A204.1 (cell line): ENCODE data around the gene PHACTR1.

Experiments used
- FAIRE-seq: peaks from 2 replicates; lab custom pipeline; 2012; peaks lifted over from hg19 to GRCh38; lab: Jason Lieb, UNC

PHACTR1 gene

DNA sequence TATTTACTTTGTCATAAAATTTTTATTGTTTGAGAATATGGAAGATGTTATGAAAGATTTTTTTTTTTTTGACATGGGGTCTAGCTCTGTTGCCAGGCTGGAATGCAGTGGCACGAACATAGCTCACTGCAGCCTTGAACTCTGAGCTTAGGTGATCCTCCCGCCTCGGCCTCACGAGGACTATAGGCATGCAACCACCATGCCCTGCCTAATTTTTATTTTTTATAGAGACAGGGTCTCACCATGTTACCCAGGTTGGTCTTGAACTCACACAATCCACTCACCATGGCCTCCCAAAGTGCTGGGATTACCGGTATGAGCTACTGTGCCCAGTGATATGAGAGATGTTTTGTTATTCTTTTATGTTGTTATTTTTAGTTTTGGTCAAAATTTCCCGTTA lies 316.0 kb downstream of the PHACTR1 start:
- no peak for FAIRE-seq

GRCh38 chr6:13033145-13033544 lies 316.6 kb downstream of the PHACTR1 start:
- no peak for FAIRE-seq

GRCh38 chr6:13034316-13034715 lies 317.7 kb downstream of the PHACTR1 start:
- no peak for FAIRE-seq

DNA sequence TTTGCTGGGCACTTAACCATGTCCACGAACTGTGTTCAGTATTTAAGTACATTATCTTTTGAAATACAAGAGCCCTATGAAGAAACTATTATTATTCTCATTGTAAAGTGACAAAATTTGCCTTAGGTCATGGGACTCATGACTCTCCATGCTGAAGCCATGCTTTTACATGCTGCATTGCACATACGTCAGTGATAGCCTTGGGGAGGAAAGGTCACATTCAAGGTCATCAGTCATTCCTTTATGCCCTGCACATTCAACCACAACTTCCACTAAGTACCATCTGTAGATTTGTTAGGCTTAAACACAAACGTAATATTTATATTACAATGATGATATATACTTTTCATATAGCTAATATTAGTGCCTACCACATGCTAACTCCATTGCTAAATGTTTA lies 319.0 kb downstream of the PHACTR1 start:
- no peak for FAIRE-seq

DNA sequence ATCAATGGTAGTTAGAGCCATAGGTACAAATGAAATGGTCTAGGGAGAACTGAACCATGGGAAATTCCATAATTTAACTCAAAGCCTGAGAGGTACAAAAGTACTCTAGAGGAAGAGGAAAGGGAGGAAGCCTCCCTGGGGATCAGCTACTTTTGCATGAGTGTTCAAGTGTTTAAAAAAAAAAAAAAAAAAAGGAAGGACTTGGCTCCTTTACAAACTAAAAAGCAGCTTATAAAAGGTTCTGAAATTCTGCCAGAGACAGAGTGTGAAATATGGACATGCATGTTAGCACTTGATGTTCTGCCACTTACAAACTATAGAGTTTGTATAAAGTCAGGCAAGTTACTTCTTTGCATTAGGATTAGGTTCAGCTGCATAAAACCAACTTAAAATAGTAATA lies 321.7 kb downstream of the PHACTR1 start:
- FAIRE-seq: no peak

DNA sequence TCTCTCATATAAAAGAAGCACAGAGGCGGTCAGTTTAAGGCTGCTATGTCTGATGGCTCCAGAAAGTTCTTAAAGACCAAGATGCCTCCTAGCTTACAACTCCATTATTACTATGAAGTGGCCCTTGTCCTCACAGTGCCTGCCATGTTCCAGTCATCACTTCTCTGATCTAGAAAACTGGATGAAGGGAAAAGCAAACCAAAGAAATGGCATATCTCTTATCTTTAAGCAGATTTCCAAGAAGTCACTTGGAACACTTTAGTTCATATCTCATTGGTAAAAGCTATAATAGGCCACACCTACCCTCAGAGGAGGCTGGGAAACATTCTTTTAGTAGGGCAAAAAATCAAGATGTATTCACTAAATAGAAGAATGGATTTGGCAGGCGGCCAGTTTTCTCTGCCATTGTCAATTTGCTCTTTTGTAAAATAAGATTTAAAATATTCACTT lies 322.2 kb downstream of the PHACTR1 start:
- no peak for FAIRE-seq

DNA sequence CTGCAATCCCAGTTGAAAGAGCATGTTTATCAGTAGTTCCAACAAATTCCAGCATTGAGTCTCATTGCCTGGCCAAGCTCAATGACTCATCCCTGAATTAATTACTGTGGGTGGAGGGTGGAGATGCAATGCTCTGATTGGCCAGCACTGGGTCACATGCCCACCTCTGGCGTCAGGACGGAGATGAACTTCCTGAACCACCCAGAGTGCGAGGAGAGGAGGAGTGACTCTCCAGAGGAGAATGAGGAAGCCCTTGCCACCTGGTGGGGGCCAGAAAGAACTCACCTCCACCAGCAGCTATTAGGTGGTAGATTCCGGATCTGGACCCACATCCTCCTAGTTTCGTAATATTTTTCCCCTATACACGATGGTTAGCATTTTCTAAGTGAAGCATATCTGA lies 327.8 kb downstream of the PHACTR1 start:
- no peak for FAIRE-seq

DNA sequence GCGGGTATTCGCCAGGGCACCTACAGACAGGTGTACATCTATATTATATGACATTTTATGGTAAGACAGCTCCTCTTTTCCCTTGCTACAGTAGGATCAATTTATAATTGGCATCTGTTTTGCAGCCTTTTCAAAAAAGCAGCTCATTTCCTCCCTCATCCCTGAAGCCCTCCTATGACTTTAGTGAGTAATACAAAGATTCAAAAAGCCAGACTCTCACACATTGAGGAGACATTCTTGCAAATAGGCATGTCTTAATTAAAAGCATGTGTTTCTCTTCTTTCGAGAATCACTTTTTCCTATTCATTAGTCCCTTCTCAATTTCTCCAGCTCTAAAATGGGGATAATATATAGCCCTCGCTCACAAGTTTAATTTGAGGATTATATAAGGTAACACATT lies 328.3 kb downstream of the PHACTR1 start:
- no peak for FAIRE-seq

GRCh38 chr6:13045676-13046075 lies 329.1 kb downstream of the PHACTR1 start:
- FAIRE-seq: no peak

GRCh38 chr6:13046084-13046483 lies 329.5 kb downstream of the PHACTR1 start:
- FAIRE-seq: no peak

DNA sequence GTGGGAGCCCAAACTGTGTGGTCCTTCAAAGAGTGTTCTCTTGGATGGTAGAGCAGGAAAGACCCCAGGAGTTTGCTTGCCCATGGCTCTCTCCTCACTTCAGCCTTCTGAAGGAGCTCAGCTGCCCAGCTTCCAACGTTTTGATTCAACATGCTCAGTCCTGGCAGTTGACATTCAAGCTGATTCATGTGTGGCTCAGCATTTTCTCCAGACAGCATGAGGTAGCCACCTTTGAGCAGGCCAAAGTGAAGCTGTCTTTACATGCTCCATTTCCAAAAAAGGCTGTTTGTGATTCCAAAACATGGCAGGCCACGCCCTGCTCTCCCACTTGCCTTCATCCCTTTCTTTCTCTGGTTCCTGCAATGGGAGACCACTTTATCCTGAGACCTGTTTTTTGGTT lies 331.5 kb downstream of the PHACTR1 start:
- FAIRE-seq: no peak

GRCh38 chr6:13049666-13050254 lies 333.2 kb downstream of the PHACTR1 start:
- no peak for FAIRE-seq

DNA sequence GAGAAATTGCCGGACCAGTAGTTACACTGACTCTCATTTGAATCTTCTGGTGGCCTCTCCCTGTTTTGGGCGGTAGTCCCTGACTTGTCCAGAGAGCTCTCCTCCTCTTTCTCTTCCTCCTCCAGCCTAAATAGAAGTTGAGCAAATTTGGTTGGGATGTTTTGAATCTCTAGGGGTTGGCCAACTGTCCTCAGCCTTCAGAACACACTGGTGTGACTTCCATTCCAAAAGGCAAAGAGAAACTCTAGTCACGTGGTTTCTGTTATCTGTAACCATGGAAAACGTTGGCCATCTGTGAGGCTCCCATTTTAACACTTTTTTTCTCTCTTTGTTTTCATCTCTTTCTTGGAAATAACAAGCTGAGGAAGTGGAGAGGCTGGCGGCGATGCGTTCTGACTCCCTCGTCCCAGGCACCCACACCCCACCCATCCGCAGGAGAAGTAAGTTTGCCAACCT lies 336.5 kb downstream of the PHACTR1 start:
- no peak for FAIRE-seq

DNA sequence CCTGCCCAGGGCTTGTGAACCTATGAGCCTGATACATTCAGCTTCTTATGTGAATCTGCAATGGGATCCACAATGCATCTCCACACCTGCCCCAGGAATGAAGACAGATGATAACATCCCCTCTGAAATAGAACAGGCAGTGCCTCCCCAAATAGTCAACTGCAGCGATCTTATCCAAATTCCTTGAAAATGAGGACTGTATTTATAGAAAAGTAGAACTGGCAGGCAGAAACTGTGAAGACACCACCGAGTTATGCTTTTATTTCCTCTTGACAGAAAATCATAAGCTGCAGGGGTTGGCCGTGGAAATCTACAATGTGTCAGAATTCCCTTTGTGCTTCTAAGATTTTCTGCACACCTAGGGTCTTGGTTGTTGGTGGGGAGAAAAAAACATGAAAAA lies 341.5 kb downstream of the PHACTR1 start:
- no peak for FAIRE-seq

GRCh38 chr6:13059026-13059425 lies 342.5 kb downstream of the PHACTR1 start:
- FAIRE-seq: no peak

DNA sequence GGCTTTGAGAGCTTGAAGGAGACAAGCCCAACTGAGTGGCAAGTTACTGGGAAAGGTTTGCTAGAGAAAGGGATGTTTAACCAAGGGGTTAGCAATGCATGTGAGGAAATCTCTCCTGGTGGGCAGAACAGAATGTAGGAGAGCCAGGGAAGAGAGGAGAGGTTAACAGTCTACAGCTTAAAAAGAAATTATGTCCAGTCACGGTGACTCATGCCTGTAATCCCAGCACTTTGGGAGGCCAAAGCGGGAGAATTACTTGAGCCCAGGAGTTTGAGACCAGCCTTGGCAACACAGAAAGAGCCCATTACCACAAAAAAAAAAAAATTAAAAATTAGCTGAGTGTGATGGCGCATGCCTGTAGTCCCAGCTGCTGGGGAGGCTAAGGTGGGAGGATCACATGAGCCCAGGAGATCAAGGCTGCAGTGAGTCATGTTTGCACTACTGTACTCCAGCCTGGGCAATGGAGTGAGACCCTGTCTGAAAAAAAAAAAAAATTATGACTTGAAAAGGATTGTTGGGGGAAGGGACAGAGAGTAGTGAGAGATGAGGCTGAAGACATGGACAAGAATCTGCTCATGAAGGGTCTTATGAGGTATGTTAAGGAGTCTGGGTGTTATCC lies 346.8 kb downstream of the PHACTR1 start:
- no peak for FAIRE-seq

DNA sequence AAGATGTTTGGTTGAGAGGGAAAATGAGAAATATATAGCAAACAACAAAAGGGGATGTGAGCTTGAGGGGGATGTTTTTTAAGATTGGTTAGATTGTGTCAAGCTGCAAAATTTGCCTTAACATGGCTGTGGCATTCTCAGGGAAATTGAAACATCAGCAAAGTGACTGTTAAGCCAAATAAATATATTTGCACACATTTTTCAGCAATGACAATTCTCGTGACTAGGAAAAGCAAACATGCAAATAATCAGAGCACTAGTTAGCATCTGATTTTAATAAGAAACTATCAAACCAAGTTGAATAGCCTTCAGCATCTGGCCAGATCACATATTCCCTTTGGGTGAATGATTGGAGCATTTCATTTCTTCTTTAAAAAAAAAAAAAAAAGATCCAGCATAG lies 349.0 kb downstream of the PHACTR1 start:
- no peak for FAIRE-seq

DNA sequence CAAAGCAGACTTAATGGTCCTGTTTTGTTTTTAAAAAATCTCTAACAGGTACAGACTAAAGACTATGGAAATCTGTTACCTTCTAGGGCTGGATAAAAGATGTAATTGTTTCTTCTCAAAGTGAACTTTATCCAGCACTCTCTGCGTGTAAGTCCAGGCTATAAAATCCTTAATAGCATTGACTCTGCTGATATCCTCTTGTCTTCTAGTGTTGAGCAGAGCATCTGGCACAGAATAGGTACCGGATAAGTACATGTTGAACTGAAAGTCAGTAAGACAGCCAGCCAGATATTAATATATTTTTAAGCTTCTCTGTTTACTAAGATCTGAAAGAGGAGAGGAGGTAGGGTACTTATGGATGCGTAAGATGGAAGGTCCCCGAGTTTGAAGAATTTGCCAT lies 349.5 kb downstream of the PHACTR1 start:
- no peak for FAIRE-seq

GRCh38 chr6:13066820-13067219 lies 350.3 kb downstream of the PHACTR1 start:
- FAIRE-seq: no peak

DNA sequence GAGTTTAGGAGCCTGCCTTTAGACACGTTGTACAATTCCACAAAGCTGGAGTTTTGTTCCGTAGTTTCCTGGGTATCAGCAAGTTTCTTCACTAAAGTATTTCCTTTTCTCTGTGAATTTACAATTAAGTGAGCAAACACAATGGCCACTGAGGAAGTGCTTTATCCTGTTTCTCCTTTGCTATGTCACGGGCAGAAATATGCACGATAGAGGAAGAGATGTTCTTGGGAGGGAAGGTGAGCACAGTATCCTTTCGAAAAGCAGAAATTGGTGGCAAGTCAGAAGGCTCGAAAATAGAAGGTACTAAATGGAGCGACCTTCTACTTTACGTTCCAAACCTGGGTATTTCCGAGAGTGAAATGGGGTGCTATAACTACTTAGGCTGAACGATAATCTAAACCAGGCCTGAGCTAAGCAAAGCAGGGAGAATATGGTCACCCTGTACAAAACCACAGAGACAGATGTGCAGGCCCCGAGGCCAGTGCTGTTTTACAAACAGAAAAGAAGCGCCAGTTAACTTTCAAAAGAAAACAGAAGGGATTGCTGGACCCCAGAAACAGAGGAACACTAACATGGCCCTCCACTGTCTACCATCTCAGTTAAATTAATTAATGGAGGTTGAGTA lies 352.1 kb downstream of the PHACTR1 start:
- no peak for FAIRE-seq

DNA sequence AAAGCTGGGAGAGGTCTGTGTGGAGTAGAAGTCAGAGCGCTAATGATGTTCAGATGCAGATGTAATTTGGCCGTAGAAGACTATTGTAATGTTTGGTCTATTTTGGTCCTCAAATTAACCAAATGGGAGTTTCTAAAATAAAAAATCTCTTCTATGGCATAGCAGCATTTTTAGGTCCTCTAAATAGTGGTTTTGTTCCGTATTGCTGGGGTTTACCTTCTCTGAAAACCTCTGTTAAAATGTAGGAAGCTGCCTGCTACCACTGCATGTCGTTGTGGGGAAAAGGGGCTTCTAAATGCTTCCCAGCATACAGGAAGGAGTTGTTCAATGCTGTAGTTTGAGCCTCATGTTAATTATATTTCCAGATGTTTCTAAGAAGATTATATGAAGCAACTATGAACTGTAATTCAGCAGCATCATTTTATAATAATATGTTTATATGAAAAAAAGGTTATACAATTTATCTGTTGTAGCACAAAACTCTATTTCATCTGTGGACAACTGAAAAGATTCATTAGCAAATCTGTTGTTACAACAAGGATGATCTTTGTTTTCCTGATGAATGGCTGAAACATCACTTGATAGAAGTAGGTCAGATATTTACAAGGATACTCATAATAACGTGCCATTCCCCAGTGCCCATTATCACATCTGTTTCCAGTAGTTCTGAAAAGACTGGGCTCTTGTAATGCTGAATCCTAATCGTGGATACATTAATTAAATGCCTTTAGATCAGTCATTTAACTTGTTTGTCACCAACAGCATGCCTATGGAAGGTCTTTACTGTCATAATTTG lies 355.2 kb downstream of the PHACTR1 start:
- no peak for FAIRE-seq

DNA sequence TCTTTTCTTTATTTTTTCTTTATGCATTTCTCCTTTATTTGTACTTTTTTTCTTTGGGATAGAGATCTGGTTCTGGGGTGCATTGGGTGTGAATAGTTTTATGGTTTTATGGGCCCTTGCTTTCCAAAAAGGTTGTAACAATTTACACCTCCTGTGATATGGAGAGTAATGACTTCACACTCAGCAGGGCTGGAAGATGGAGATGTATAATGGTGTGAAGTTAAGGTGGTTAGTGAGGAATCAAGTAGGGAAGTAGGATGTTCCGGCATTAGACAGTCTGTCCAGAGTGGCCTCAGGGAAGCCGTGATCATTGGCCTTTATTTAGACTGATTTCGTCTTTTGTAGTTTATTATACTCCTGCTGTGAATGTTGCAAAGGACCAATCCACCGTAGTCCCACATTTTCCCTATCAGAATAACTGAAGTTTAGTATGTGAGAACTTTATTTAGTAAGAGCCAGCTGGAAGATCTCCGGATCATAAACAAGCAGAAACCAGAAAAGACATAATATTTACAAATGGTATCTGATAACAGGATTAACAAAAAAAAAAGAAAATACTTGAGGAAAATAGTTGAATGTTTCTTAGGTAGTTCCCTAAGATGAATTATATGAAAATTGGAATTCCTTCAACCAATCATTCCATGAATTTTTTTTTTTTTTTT lies 356.2 kb downstream of the PHACTR1 start:
- FAIRE-seq: no peak
